Muscle of leg (tissue), 11 donors: Measurements from ENCODE around the gene LHX3. TPM values are rescaled to one million over a fixed set of nuclear protein-coding genes. Genes with fewer than 3 reads are reported as not detected.

Experiments used
- DNase-seq: peaks from one replicate; pipeline ENCODE4 v3.0.0; 2013
- H3K27ac ChIP-seq: one replicate; pipeline ENCODE4 v1.5.1; 2013; ENCODE audit warnings: mild to moderate bottlenecking, low read length, control low read depth
- H3K27me3 ChIP-seq: one replicate; pipeline ENCODE4 v1.6.1; 2013; ENCODE audit warnings: low read length; ENCODE audit not compliant: control insufficient read depth, insufficient read depth
- H3K36me3 ChIP-seq: one replicate; pipeline ENCODE4 v1.6.1; 2013; ENCODE audit warnings: low read length; ENCODE audit not compliant: control insufficient read depth, insufficient read depth
- H3K4me1 ChIP-seq: one replicate; pipeline ENCODE4 v1.6.1; 2013; ENCODE audit warnings: low read length; ENCODE audit not compliant: control insufficient read depth, insufficient read depth
- H3K4me3 ChIP-seq: one replicate; pipeline ENCODE4 v1.5.1; 2013; ENCODE audit warnings: low read length, control low read depth
- H3K9me3 ChIP-seq: replicated peaks from 2 replicates; pipeline ENCODE4 v1.6.1; 2013; ENCODE audit warnings: low read depth, low read length; ENCODE audit not compliant: control insufficient read depth
- WGBS: methylation state at CpG from one replicate; pipeline ENCODE4 v1.1.5; 2013; ENCODE audit warnings: missing lambda C conversion rate; ENCODE audit not compliant: insufficient coverage; 5-methylcytosine and 5-hydroxymethylcytosine counted together
- polyA plus RNA-seq, 8 donors: library from polyadenylated mRNA; unstranded; fragments of 120-200 nt; gene quantifications; one replicate each; pipeline versions ENCODE4 v1.2.1 to v1.2.3, GENCODE V29; 2013; ENCODE audit warnings: inconsistent platforms in 1 of 8, low replicate concordance in 1 of 8; ENCODE audit not compliant: insufficient read length in 8 of 8, insufficient read depth in 1 of 8
- total RNA-seq: library from RNA; stranded (reverse); fragments of 120-200 nt; gene quantifications from one replicate; pipeline ENCODE4 v1.2.4, GENCODE V29; 2013

LHX3 gene
- total and polyA plus RNA-seq, 9 donors = 0.24 TPM; not detected in 8

GRCh38 chr9:136192289-136193126 lies 12.4 kb downstream of the LHX3 start:
- Histone ChIP-seq H3K27ac (no peak overlapping the region), H3K4me1 (no peaks in the 10 kb centered on the region), H3K4me3 (no peak overlapping the region), H3K36me3 (no peaks in the 10 kb centered on the region), H3K9me3 (no peaks in the 10 kb centered on the region), H3K27me3 (peaks cover 93% of the 10 kb centered on the region)
- no peak for DNase-seq
- 2% methylated on average over 31 of the region's 51 CpGs for WGBS

GRCh38 chr9:136191960-136192286 lies 13.0 kb downstream of the LHX3 start:
- no peak overlapping the region for H3K4me3 ChIP-seq
- no peaks in the 10 kb centered on the region for H3K4me1 ChIP-seq
- no peaks in the 10 kb centered on the region for H3K36me3 ChIP-seq
- H3K27me3 ChIP-seq = peaks cover 93% of the 10 kb centered on the region
- H3K27ac ChIP-seq = no peak overlapping the region
- DNase-seq = no peak
- no peaks in the 10 kb centered on the region for H3K9me3 ChIP-seq
- 7% methylated on average over 1 of the region's 9 CpGs for WGBS

- DNase-seq = no peak
- 28% methylated on average over 14 of the region's 30 CpGs for WGBS
- no peaks in the 10 kb centered on the region for H3K9me3 ChIP-seq
Measured at GRCh38 chr9:136191099-136191959, 13.6 kb downstream of the LHX3 start.

GRCh38 chr9:136190656-136191055 lies 14.3 kb downstream of the LHX3 start:
- Histone ChIP-seq H3K9me3 (no peaks in the 10 kb centered on the region), H3K4me1 (no peaks in the 10 kb centered on the region), H3K36me3 (no peaks in the 10 kb centered on the region), H3K4me3 (no peak overlapping the region), H3K27me3 (peaks cover 91% of the 10 kb centered on the region), H3K27ac (no peak overlapping the region)
- no peak for DNase-seq
- WGBS = 51% methylated on average over 6 of the region's 11 CpGs

More at GRCh38 chr9:136191099-136191959, 13.6 kb downstream of the LHX3 start:
- no peak overlapping the region for H3K27ac ChIP-seq
- H3K27me3 ChIP-seq = peaks cover 93% of the 10 kb centered on the region
- no peaks in the 10 kb centered on the region for H3K36me3 ChIP-seq
- no peak overlapping the region for H3K4me3 ChIP-seq
- H3K4me1 ChIP-seq = no peaks in the 10 kb centered on the region

- no peaks in the 10 kb centered on the region for H3K9me3 ChIP-seq
- H3K36me3 ChIP-seq = no peaks in the 10 kb centered on the region
- 30% methylated on average over 3 of the region's 7 CpGs for WGBS
- H3K27ac ChIP-seq = no peak overlapping the region
- H3K27me3 ChIP-seq = peaks cover 91% of the 10 kb centered on the region
- H3K4me1 ChIP-seq = no peaks in the 10 kb centered on the region
- DNase-seq = no peak
- no peak overlapping the region for H3K4me3 ChIP-seq
Measured at GRCh38 chr9:136190237-136190601, 14.7 kb downstream of the LHX3 start.

- no peaks in the 10 kb centered on the region for H3K4me1 ChIP-seq
- DNase-seq = no peak
- no peak overlapping the region for H3K27ac ChIP-seq
- H3K27me3 ChIP-seq = peaks cover 90% of the 10 kb centered on the region
- WGBS = 25% methylated on average over 14 of the region's 28 CpGs
- no peak overlapping the region for H3K4me3 ChIP-seq
- no peaks in the 10 kb centered on the region for H3K9me3 ChIP-seq
- H3K36me3 ChIP-seq = no peaks in the 10 kb centered on the region
Measured at GRCh38 chr9:136189394-136190236, 15.3 kb downstream of the LHX3 start.

- Histone ChIP-seq H3K9me3 (no peaks in the 10 kb centered on the region), H3K36me3 (no peaks in the 10 kb centered on the region), H3K4me3 (no peak overlapping the region), H3K4me1 (no peaks in the 10 kb centered on the region), H3K27ac (no peak overlapping the region), H3K27me3 (peaks cover 83% of the 10 kb centered on the region)
- WGBS = 74% methylated on average over 19 of the region's 25 CpGs
- no peak for DNase-seq
Measured at GRCh38 chr9:136187683-136188586, 17.0 kb downstream of the LHX3 start.

- WGBS = 77% methylated on average over 18 of the region's 18 CpGs
- Histone ChIP-seq H3K36me3 (no peaks in the 10 kb centered on the region), H3K9me3 (no peaks in the 10 kb centered on the region), H3K4me1 (no peaks in the 10 kb centered on the region), H3K27ac (no peak overlapping the region), H3K27me3 (peaks cover 79% of the 10 kb centered on the region), H3K4me3 (no peak overlapping the region)
- no peak for DNase-seq
Measured at GRCh38 chr9:136187197-136187596, 17.7 kb downstream of the LHX3 start.

GRCh38 chr9:136186386-136186785 lies 18.5 kb downstream of the LHX3 start:
- WGBS = 54% methylated on average over 14 of the region's 14 CpGs
- no peaks in the 10 kb centered on the region for H3K4me1 ChIP-seq
- H3K4me3 ChIP-seq = no peak overlapping the region
- no peaks in the 10 kb centered on the region for H3K9me3 ChIP-seq
- peaks cover 70% of the 10 kb centered on the region for H3K27me3 ChIP-seq
- no peak overlapping the region for H3K27ac ChIP-seq
- DNase-seq = no peak
- H3K36me3 ChIP-seq = no peaks in the 10 kb centered on the region
